WTC11 (cell line): ENCODE measurements around the gene CLN6. TPM values are rescaled to one million over a fixed set of nuclear protein-coding genes. Genes with fewer than 3 reads are reported as not detected.

Source experiments
- ATAC-seq: fragments of 200-7000 bp; cut with Tn5 transposase; 2 replicates; pipeline ENCODE4 v1.10.0; 2021; ENCODE audit warnings: mild to moderate bottlenecking, moderate library complexity
- CTCF ChIA-PET: fragments of 300-600 bp; sonication (Branson Sonifier 250); formaldehyde crosslinking; loops from one replicate; lab custom pipeline; 2021; ENCODE audit warnings: antibody characterized with exemption; lab: Charles Lee
- POLR2A ChIA-PET: fragments of 350-600 bp; sonication (Branson Sonifier 250); formaldehyde crosslinking; loops from one replicate; lab custom pipeline; 2021; ENCODE audit warnings: antibody characterized with exemption; lab: Charles Lee
- DNase-seq: peaks from one replicate; pipeline ENCODE4 v3.0.0; 2021; ENCODE audit warnings: low spot score
- H3K27ac Mint-ChIP-seq: 2 replicates; pipeline ENCODE4 v1.8.0; 2021; ENCODE audit warnings: mixed read lengths
- H3K27me3 Mint-ChIP-seq: 2 replicates; pipeline ENCODE4 v1.8.0; 2021; ENCODE audit warnings: low read depth, mild to moderate bottlenecking, moderate library complexity, mixed read lengths
- H3K36me3 Mint-ChIP-seq: 2 replicates; pipeline ENCODE4 v1.8.0; 2021; ENCODE audit warnings: mixed read lengths
- H3K4me1 Mint-ChIP-seq: 2 replicates; pipeline ENCODE4 v1.8.0; 2022; ENCODE audit warnings: mixed read lengths
- H3K4me3 Mint-ChIP-seq: 2 replicates; pipeline ENCODE4 v1.8.0; 2021; ENCODE audit warnings: mild to moderate bottlenecking, moderate library complexity, mixed read lengths
- H3K9me3 Mint-ChIP-seq: 2 replicates; pipeline ENCODE4 v1.8.0; 2021; ENCODE audit warnings: mixed read lengths
- ATF1 ChIP-seq: sonication (generic); formaldehyde crosslinking; IDR thresholded peaks from 2 replicates; pipeline ENCODE4 v1.8.1; 2023; ENCODE audit warnings: mild to moderate bottlenecking, moderate library complexity, missing genetic modification reagents
- CREB1 ChIP-seq: sonication (generic); formaldehyde crosslinking; IDR thresholded peaks from 2 replicates; pipeline ENCODE4 v1.8.0; 2023; ENCODE audit warnings: mild to moderate bottlenecking, missing genetic modification reagents
- GABPB1 ChIP-seq: sonication (generic); formaldehyde crosslinking; IDR thresholded peaks from 2 replicates; pipeline ENCODE4 v1.8.1; 2023; ENCODE audit warnings: mild to moderate bottlenecking, missing genetic modification reagents
- GTF2I ChIP-seq: fragments of 250-450 bp; sonication (Bioruptor Pico); conservative IDR thresholded peaks from 2 replicates; pipeline ENCODE4 v1.4.0; 2021; ENCODE audit warnings: mild to moderate bottlenecking
- MXD4 ChIP-seq: fragments of 250-450 bp; sonication (Bioruptor Pico); IDR thresholded peaks from 2 replicates; pipeline ENCODE4 v1.8.0; 2021; ENCODE audit warnings: mild to moderate bottlenecking, moderate library complexity, borderline replicate concordance
- NFYB ChIP-seq: sonication (generic); formaldehyde crosslinking; conservative IDR thresholded peaks from 2 replicates; pipeline ENCODE4 v1.8.0; 2022; ENCODE audit warnings: low read depth, missing genetic modification reagents
- OVOL2 ChIP-seq: fragments of 250-450 bp; sonication (Bioruptor Pico); IDR thresholded peaks from 2 replicates; pipeline ENCODE4 v1.9.0; 2021; ENCODE audit warnings: mild to moderate bottlenecking, borderline replicate concordance
- ZBTB21 ChIP-seq: sonication (generic); formaldehyde crosslinking; IDR thresholded peaks from 2 replicates; pipeline ENCODE4 v1.8.1; 2023; ENCODE audit warnings: mild to moderate bottlenecking, missing genetic modification reagents, borderline replicate concordance
- ZNF219 ChIP-seq: sonication (generic); formaldehyde crosslinking; IDR thresholded peaks from 2 replicates; pipeline ENCODE4 v1.8.0; 2023; ENCODE audit warnings: missing genetic modification reagents, mild to moderate bottlenecking, borderline replicate concordance
- total RNA-seq: library from RNA; stranded (reverse); gene quantifications from 3 replicates; pipeline ENCODE4 v1.2.3, GENCODE V29; 2021
- TF ChIP-seq, protein P1 (sequence below): fragments of 250-450 bp; sonication (Bioruptor Pico); IDR thresholded peaks from 2 replicates; pipeline ENCODE4 v1.9.0; 2021; ENCODE audit warnings: mild to moderate bottlenecking, borderline replicate concordance
- TF ChIP-seq, protein P2 (sequence below): fragments of 250-450 bp; sonication (Bioruptor Pico); IDR thresholded peaks from 2 replicates; pipeline ENCODE4 v1.9.0; 2021; ENCODE audit warnings: mild to moderate bottlenecking
- TF ChIP-seq, protein P3 (sequence below): sonication (generic); formaldehyde crosslinking; IDR thresholded peaks from 2 replicates; pipeline ENCODE4 v1.8.1; 2023; ENCODE audit warnings: mild to moderate bottlenecking, missing genetic modification reagents
- TF ChIP-seq, protein P4 (sequence below): sonication (generic); formaldehyde crosslinking; IDR thresholded peaks from 2 replicates; pipeline ENCODE4 v1.8.1; 2022; ENCODE audit warnings: low read depth, mild to moderate bottlenecking, moderate library complexity, missing genetic modification reagents, borderline replicate concordance
- TF ChIP-seq, protein P5 (sequence below): sonication (generic); formaldehyde crosslinking; IDR thresholded peaks from 2 replicates; pipeline ENCODE4 v1.8.0; 2022; ENCODE audit warnings: mild to moderate bottlenecking, missing genetic modification reagents
- TF ChIP-seq, protein P6 (sequence below): sonication (generic); formaldehyde crosslinking; IDR thresholded peaks from 2 replicates; pipeline ENCODE4 v1.8.0; 2022; ENCODE audit warnings: missing genetic modification reagents
- TF ChIP-seq, protein P7 (sequence below): fragments of 250-450 bp; sonication (Bioruptor Pico); IDR thresholded peaks from 2 replicates; pipeline ENCODE4 v1.9.0; 2021; ENCODE audit warnings: moderate library complexity, mild to moderate bottlenecking, inconsistent platforms, borderline replicate concordance
- TF ChIP-seq, protein P8 (sequence below): sonication (generic); formaldehyde crosslinking; IDR thresholded peaks from 2 replicates; pipeline ENCODE4 v1.8.0; 2022; ENCODE audit warnings: mild to moderate bottlenecking, missing genetic modification reagents

CLN6 gene
- total RNA-seq, 1 experiment from 2014 or later, result 50.2 TPM

DNA sequence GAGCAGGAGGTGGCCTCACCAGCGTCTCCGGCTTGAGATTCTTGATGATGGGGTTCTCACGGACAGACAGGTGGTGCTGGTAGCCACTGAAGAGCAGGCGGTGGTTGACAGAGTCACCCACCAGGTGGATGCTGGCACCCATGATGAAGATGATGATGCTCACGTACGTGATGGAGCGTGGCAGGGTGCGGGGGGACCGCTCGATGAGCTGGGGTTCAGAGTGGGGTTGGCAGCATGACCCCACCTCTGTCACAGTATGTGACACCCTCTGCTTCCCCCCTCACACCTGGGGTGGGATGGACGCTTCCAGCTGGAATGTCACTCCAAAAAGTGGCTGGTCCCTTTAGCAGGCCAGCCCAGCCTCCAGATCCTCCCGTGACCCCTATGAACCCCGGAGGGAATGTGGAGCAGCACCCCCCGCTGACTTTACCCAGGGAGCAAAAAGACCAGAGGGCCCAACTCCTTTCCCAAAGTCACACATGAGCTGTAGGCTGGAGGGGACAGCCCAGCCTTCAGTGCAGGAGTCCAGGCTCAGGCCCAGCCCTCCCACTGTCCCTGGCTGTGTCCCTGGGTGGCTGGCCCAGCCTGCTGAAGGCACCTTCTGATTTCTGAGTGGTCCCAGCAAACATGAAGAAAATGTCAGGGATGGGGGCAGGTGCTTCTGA, 17.7 kb downstream of the CLN6 start (continued):
- TF ChIP-seq, protein P1, sequence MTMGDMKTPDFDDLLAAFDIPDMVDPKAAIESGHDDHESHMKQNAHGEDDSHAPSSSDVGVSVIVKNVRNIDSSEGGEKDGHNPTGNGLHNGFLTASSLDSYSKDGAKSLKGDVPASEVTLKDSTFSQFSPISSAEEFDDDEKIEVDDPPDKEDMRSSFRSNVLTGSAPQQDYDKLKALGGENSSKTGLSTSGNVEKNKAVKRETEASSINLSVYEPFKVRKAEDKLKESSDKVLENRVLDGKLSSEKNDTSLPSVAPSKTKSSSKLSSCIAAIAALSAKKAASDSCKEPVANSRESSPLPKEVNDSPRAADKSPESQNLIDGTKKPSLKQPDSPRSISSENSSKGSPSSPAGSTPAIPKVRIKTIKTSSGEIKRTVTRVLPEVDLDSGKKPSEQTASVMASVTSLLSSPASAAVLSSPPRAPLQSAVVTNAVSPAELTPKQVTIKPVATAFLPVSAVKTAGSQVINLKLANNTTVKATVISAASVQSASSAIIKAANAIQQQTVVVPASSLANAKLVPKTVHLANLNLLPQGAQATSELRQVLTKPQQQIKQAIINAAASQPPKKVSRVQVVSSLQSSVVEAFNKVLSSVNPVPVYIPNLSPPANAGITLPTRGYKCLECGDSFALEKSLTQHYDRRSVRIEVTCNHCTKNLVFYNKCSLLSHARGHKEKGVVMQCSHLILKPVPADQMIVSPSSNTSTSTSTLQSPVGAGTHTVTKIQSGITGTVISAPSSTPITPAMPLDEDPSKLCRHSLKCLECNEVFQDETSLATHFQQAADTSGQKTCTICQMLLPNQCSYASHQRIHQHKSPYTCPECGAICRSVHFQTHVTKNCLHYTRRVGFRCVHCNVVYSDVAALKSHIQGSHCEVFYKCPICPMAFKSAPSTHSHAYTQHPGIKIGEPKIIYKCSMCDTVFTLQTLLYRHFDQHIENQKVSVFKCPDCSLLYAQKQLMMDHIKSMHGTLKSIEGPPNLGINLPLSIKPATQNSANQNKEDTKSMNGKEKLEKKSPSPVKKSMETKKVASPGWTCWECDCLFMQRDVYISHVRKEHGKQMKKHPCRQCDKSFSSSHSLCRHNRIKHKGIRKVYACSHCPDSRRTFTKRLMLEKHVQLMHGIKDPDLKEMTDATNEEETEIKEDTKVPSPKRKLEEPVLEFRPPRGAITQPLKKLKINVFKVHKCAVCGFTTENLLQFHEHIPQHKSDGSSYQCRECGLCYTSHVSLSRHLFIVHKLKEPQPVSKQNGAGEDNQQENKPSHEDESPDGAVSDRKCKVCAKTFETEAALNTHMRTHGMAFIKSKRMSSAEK, result no peak
- no peak for TF ChIP-seq GABPB1
- no peak for TF ChIP-seq GTF2I (CRISPR knock-in tag)
- no peak for TF ChIP-seq CREB1
- no peak for TF ChIP-seq ATF1
- no peak for TF ChIP-seq OVOL2
- no peak for TF ChIP-seq ZNF219 (CRISPR knock-in tag)
- TF ChIP-seq, protein P2, sequence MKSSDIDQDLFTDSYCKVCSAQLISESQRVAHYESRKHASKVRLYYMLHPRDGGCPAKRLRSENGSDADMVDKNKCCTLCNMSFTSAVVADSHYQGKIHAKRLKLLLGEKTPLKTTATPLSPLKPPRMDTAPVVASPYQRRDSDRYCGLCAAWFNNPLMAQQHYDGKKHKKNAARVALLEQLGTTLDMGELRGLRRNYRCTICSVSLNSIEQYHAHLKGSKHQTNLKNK (CRISPR knock-in tag), result no peak
- TF ChIP-seq, protein P3, sequence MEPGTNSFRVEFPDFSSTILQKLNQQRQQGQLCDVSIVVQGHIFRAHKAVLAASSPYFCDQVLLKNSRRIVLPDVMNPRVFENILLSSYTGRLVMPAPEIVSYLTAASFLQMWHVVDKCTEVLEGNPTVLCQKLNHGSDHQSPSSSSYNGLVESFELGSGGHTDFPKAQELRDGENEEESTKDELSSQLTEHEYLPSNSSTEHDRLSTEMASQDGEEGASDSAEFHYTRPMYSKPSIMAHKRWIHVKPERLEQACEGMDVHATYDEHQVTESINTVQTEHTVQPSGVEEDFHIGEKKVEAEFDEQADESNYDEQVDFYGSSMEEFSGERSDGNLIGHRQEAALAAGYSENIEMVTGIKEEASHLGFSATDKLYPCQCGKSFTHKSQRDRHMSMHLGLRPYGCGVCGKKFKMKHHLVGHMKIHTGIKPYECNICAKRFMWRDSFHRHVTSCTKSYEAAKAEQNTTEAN (CRISPR knock-in tag), result no peak
- TF ChIP-seq, protein P4, sequence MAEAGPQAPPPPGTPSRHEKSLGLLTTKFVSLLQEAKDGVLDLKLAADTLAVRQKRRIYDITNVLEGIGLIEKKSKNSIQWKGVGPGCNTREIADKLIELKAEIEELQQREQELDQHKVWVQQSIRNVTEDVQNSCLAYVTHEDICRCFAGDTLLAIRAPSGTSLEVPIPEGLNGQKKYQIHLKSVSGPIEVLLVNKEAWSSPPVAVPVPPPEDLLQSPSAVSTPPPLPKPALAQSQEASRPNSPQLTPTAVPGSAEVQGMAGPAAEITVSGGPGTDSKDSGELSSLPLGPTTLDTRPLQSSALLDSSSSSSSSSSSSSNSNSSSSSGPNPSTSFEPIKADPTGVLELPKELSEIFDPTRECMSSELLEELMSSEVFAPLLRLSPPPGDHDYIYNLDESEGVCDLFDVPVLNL (CRISPR knock-in tag), result no peak
- TF ChIP-seq, protein P5, sequence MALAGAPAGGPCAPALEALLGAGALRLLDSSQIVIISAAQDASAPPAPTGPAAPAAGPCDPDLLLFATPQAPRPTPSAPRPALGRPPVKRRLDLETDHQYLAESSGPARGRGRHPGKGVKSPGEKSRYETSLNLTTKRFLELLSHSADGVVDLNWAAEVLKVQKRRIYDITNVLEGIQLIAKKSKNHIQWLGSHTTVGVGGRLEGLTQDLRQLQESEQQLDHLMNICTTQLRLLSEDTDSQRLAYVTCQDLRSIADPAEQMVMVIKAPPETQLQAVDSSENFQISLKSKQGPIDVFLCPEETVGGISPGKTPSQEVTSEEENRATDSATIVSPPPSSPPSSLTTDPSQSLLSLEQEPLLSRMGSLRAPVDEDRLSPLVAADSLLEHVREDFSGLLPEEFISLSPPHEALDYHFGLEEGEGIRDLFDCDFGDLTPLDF (CRISPR knock-in tag), result no peak

DNA sequence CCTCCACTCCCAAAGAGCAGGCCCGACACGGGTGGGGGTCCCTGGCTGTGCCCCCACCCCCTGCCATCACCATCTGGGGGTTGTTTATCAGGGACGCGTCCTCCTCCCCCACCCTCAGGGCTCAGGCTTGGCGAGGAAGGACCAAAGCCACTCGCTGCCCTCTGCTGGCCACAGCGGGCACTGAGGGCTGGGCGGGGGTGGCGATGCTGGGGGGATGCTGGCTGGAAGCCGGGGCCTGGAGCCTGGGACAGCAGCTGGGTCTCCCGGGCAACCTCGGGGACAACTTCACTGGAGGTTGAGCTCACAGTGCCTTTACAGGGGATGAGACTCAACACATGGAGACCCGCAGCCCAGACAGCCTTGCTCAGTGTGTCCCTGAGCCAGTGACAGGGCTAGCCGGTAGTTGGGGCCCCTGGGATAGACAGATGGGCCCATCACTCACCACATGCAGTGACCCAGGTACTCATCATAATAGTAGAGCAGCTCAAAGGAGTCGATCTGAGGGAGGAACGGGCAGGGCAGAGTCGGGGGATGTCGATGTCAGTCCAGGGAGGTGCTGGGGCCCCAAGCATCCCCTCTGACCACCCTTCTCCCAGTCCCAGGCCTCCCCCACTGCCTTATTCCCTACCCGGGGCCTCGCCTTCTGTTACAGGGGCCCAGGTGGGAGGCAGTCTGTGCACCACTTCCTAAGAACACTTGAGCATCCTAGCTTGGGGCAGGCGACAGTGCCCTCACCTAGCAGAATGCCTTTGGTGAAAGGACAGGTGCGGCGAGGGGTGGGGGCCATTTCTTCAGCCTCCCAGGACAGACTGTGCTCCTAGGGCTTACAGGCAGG, 18.5 kb downstream of the CLN6 start:
- H3K27ac Mint-ChIP-seq, result no peak overlapping the region
- H3K4me1 Mint-ChIP-seq, result peaks cover 16% of the 10 kb centered on the region
- no peak overlapping the region for H3K4me3 Mint-ChIP-seq
- H3K9me3 Mint-ChIP-seq, result no peaks in the 10 kb centered on the region
- peaks cover 4% of the 10 kb centered on the region; the same call in 1 of the 2 replicates for H3K36me3 Mint-ChIP-seq
- CTCF ChIA-PET, result interaction anchor here (0.6 to 2.6 kb wide), 17 partner anchors 9 to 348 kb away, joined by 3 to 38 read pairs (median 6); partner anchors contain the start of genes CLN6 and FEM1B
- H3K27me3 Mint-ChIP-seq, result no peaks in the 10 kb centered on the region
- ATAC-seq, result peak; percentile 71
- POLR2A ChIA-PET, result interaction anchor here (0.7 to 1.0 kb wide), 2 partner anchors 14 to 21 kb away, joined by 3 to 4 read pairs; no protein-coding TSS in a partner anchor
- peak; percentile 87 for DNase-seq
- TF ChIP-seq, protein P6, sequence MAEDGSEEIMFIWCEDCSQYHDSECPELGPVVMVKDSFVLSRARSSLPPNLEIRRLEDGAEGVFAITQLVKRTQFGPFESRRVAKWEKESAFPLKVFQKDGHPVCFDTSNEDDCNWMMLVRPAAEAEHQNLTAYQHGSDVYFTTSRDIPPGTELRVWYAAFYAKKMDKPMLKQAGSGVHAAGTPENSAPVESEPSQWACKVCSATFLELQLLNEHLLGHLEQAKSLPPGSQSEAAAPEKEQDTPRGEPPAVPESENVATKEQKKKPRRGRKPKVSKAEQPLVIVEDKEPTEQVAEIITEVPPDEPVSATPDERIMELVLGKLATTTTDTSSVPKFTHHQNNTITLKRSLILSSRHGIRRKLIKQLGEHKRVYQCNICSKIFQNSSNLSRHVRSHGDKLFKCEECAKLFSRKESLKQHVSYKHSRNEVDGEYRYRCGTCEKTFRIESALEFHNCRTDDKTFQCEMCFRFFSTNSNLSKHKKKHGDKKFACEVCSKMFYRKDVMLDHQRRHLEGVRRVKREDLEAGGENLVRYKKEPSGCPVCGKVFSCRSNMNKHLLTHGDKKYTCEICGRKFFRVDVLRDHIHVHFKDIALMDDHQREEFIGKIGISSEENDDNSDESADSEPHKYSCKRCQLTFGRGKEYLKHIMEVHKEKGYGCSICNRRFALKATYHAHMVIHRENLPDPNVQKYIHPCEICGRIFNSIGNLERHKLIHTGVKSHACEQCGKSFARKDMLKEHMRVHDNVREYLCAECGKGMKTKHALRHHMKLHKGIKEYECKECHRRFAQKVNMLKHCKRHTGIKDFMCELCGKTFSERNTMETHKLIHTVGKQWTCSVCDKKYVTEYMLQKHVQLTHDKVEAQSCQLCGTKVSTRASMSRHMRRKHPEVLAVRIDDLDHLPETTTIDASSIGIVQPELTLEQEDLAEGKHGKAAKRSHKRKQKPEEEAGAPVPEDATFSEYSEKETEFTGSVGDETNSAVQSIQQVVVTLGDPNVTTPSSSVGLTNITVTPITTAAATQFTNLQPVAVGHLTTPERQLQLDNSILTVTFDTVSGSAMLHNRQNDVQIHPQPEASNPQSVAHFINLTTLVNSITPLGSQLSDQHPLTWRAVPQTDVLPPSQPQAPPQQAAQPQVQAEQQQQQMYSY, result peak; percentile 61
- TF ChIP-seq MXD4 (CRISPR knock-in tag) (no peak), NFYB (CRISPR knock-in tag) (no peak), ZBTB21 (CRISPR knock-in tag) (no peak), GABPB1 (no peak)
- TF ChIP-seq, protein P7, sequence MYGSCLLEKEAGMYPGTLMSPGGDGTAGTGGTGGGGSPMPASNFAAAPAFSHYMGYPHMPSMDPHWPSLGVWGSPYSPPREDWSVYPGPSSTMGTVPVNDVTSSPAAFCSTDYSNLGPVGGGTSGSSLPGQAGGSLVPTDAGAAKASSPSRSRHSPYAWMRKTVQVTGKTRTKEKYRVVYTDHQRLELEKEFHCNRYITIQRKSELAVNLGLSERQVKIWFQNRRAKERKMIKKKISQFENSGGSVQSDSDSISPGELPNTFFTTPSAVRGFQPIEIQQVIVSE (CRISPR knock-in tag), result no peak
- TF ChIP-seq, protein P8, sequence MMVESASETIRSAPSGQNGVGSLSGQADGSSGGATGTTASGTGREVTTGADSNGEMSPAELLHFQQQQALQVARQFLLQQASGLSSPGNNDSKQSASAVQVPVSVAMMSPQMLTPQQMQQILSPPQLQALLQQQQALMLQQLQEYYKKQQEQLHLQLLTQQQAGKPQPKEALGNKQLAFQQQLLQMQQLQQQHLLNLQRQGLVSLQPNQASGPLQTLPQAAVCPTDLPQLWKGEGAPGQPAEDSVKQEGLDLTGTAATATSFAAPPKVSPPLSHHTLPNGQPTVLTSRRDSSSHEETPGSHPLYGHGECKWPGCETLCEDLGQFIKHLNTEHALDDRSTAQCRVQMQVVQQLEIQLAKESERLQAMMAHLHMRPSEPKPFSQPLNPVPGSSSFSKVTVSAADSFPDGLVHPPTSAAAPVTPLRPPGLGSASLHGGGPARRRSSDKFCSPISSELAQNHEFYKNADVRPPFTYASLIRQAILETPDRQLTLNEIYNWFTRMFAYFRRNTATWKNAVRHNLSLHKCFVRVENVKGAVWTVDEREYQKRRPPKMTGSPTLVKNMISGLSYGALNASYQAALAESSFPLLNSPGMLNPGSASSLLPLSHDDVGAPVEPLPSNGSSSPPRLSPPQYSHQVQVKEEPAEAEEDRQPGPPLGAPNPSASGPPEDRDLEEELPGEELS (CRISPR knock-in tag), result 0 out of 2 replicates have a peak, but pooled peaks have one; percentile 57
